ENCODE data around the gene VSX2. TPM values are rescaled to one million over a fixed set of nuclear protein-coding genes. Genes with fewer than 3 reads are reported as not detected.

Gene VSX2
- polyA plus RNA-seq, 1 donor from 2014 or later: not detected

- Histone ChIP-seq H3K79me2 (replicated peaks; ENCODE audit: insufficient read depth, low read length) (no peaks in the 10 kb centered on the region), H3K36me3 (ENCODE audit: insufficient read depth, low read length) (no peaks in the 10 kb centered on the region), H4K20me1 (ENCODE audit: insufficient read depth) (no peaks in the 10 kb centered on the region), H2AFZ (ENCODE audit: low read depth, low read length) (no peak overlapping the region), H3K4me3 (ENCODE audit: low read length) (no peak overlapping the region), H3F3A (ENCODE audit: insufficient read depth, low read length, poor library complexity, severe bottlenecking) (no peaks in the 10 kb centered on the region), H3K9me2 (ENCODE audit: insufficient read depth, low read length) (no peaks in the 10 kb centered on the region), H3K9ac (ENCODE audit: low read length) (no peak overlapping the region), H3K4me2 (ENCODE audit: low read length) (no peak overlapping the region), H3K9me3 (ENCODE audit: low read length) (no peaks in the 10 kb centered on the region), H3K27ac (ENCODE audit: low read length) (no peak overlapping the region), H3K27me3 (ENCODE audit: insufficient read depth, low read depth, low read length) (no peaks in the 10 kb centered on the region)
- TF ChIP-seq REST (IDR thresholded peaks at IDR 0.05; ENCODE audit: borderline replicate concordance) (no peak), MXI1 (conservative IDR thresholded peaks at IDR 0.05; ENCODE audit: poor library complexity, severe bottlenecking) (no peak), EP300 (conservative IDR thresholded peaks at IDR 0.05; ENCODE audit: poor library complexity, severe bottlenecking) (no peak), EZH2 (IDR thresholded peaks at IDR 0.05; ENCODE audit: borderline replicate concordance, insufficient read depth, low read length, poor library complexity, severe bottlenecking) (no peak), SMC3 (conservative IDR thresholded peaks at IDR 0.05; ENCODE audit: poor library complexity) (no peak), POLR2AphosphoS5 (IDR thresholded peaks at IDR 0.05) (no peak), RAD21 (conservative IDR thresholded peaks at IDR 0.05) (no peak), TAF1 (IDR thresholded peaks at IDR 0.05; ENCODE audit: low read depth) (no peak)
- TF ChIP-seq, protein P1, sequence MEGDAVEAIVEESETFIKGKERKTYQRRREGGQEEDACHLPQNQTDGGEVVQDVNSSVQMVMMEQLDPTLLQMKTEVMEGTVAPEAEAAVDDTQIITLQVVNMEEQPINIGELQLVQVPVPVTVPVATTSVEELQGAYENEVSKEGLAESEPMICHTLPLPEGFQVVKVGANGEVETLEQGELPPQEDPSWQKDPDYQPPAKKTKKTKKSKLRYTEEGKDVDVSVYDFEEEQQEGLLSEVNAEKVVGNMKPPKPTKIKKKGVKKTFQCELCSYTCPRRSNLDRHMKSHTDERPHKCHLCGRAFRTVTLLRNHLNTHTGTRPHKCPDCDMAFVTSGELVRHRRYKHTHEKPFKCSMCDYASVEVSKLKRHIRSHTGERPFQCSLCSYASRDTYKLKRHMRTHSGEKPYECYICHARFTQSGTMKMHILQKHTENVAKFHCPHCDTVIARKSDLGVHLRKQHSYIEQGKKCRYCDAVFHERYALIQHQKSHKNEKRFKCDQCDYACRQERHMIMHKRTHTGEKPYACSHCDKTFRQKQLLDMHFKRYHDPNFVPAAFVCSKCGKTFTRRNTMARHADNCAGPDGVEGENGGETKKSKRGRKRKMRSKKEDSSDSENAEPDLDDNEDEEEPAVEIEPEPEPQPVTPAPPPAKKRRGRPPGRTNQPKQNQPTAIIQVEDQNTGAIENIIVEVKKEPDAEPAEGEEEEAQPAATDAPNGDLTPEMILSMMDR (IDR thresholded peaks at IDR 0.05; ENCODE audit: poor library complexity, severe bottlenecking): no peak
Observed at GRCh38 chr14:74205882-74206281, 33.4 kb upstream of the VSX2 start.

DNA sequence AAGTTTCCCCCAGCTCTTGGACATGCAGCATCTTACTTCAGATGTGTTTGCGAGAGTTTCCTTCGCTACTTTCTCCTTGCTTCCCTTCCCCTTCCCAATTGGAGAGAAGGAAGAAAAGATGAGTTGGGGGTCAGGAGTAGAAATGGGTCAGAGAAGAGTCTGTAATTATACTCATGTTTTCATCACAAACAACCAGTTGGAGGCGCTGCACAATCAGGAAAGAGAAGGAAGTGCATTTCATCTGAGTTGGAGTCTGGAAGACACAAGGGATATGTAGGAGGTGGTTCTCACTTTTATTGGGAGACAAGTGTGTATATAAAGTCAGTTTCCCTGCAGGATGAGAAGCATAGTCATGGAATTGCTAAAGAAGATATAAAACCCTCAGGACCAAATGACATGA, 31.3 kb upstream of the VSX2 start:
- no peak overlapping the region for H3K4me2 ChIP-seq (ENCODE audit: low read length)
- H3K9ac ChIP-seq (ENCODE audit: low read length): no peak overlapping the region
- no peak overlapping the region for H3K27ac ChIP-seq (ENCODE audit: low read length)
- no peak overlapping the region for H2AFZ ChIP-seq (ENCODE audit: low read depth, low read length)
- H4K20me1 ChIP-seq (ENCODE audit: insufficient read depth): no peaks in the 10 kb centered on the region
- no peaks in the 10 kb centered on the region for H3K9me3 ChIP-seq (ENCODE audit: low read length)
- no peak overlapping the region for H3K4me3 ChIP-seq (ENCODE audit: low read length)
- no peaks in the 10 kb centered on the region for H3K9me2 ChIP-seq (ENCODE audit: insufficient read depth, low read length)
- TF ChIP-seq EP300 (conservative IDR thresholded peaks at IDR 0.05; ENCODE audit: poor library complexity, severe bottlenecking): no peak
- TF ChIP-seq, protein P1 (IDR thresholded peaks at IDR 0.05; ENCODE audit: poor library complexity, severe bottlenecking): peak; percentile 17
- no peaks in the 10 kb centered on the region for H3K79me2 ChIP-seq (replicated peaks; ENCODE audit: insufficient read depth, low read length)
- no peaks in the 10 kb centered on the region for H3K36me3 ChIP-seq (ENCODE audit: insufficient read depth, low read length)
- H3K27me3 ChIP-seq (ENCODE audit: insufficient read depth, low read depth, low read length): no peaks in the 10 kb centered on the region
- H3F3A ChIP-seq (ENCODE audit: insufficient read depth, low read length, poor library complexity, severe bottlenecking): no peaks in the 10 kb centered on the region

Data from neural cell (in vitro differentiated cells).